ENCODE results near the gene ARAP1. TPM values are rescaled to one million over a fixed set of nuclear protein-coding genes. Genes with fewer than 3 reads are reported as not detected.

ARAP1 gene
- total and polyA plus RNA-seq, 2 of the 8 experiments (the other 6 are each of a cell fraction or from before 2014, with no cell fraction given) = 25.7 to 61.6 TPM

GRCh38 chr11:72727521-72727920, 24.7 kb downstream of the ARAP1 start (continued):
- no peak for TF ChIP-seq MAFK (IDR thresholded peaks at IDR 0.05; ENCODE audit: low read depth, low read length)
- no peak for TF ChIP-seq HDAC6 (IDR thresholded peaks at IDR 0.05; ENCODE audit: low read depth, low read length)
- no peak for TF ChIP-seq KDM5A (IDR thresholded peaks at IDR 0.05; ENCODE audit: low read length)
- TF ChIP-seq BCL11A (IDR thresholded peaks at IDR 0.05; ENCODE audit: low read depth in 2 of 2, low read length in 2 of 2) = no peak

Measured in H1 (cell line).